Gastroesophageal sphincter (tissue), 4 donors: Measurements from ENCODE around the gene SHISA6. TPM values are rescaled to one million over a fixed set of nuclear protein-coding genes. Genes with fewer than 3 reads are reported as not detected.

Source experiments
- ATAC-seq: fragments of 150-250 bp; one replicate; pipeline ENCODE4 v1.9.1; 2016; ENCODE audit warnings: mild to moderate bottlenecking, moderate library complexity
- H3K27ac ChIP-seq, 4 donors: fragments of 200-600 bp; sonication (generic) in 3 of 4; 1 replicate in 3 of 4; 2 replicates in 1 of 4; pipeline ENCODE4 v1.5.1; 2016 to 2019
- H3K27me3 ChIP-seq: fragments of 200-600 bp; sonication (generic); one replicate; pipeline ENCODE4 v1.5.1; 2019
- H3K36me3 ChIP-seq, 2 donors: fragments of 200-600 bp; sonication (generic); one replicate each; pipeline ENCODE4 v1.5.1; 2019; ENCODE audit warnings: control low read depth in 1 of 2
- H3K4me1 ChIP-seq, 3 donors: fragments of 200-600 bp; sonication (generic); 1 replicate in 2 of 3; 2 replicates in 1 of 3; pipeline ENCODE4 v1.5.1; 2016 to 2019; ENCODE audit warnings: control low read depth in 2 of 3
- H3K4me3 ChIP-seq, 2 donors: fragments of 200-600 bp; sonication (generic); one replicate each; pipeline ENCODE4 v1.5.1; 2019; ENCODE audit warnings: mild to moderate bottlenecking in 1 of 2, moderate library complexity in 1 of 2
- H3K9me3 ChIP-seq, 3 donors: fragments of 200-600 bp; sonication (generic); one replicate each; pipeline ENCODE4 v1.5.1; 2017 to 2019; ENCODE audit warnings: control low read depth in 2 of 3
- EP300 ChIP-seq: sonication (generic); formaldehyde crosslinking; IDR thresholded peaks from one replicate; pipeline ENCODE4 v1.6.1; 2017; ENCODE audit warnings: antibody characterized with exemption, mild to moderate bottlenecking
- POLR2A ChIP-seq, 2 donors: fragments of 450-650 bp; IDR thresholded peaks; one replicate each; pipeline ENCODE4 v1.6.1; 2017; ENCODE audit warnings: antibody characterized with exemption in 2 of 2, mild to moderate bottlenecking in 2 of 2, moderate library complexity in 1 of 2
- POLR2AphosphoS5 ChIP-seq: sonication (generic); formaldehyde crosslinking; IDR thresholded peaks from one replicate; pipeline ENCODE4 v1.6.1; 2017; ENCODE audit warnings: antibody characterized with exemption
- WGBS, 2 donors: methylation state at CpG; one replicate each; pipeline ENCODE4 v1.1.5; 2018; ENCODE audit warnings: low coverage in 1 of 2; 5-methylcytosine and 5-hydroxymethylcytosine counted together
- total RNA-seq, 4 donors: library from RNA; depleted of rRNA; stranded (reverse); fragments of >200 nt; gene quantifications; one replicate each; pipeline ENCODE4 v1.1.0, GENCODE V29; 2016
- TF ChIP-seq, protein P1 (sequence below), 4 experiments: fragments of 200-600 bp in 2 of 4; fragments of 450-650 bp in 2 of 4; sonication (generic) in 1 of 4; IDR thresholded peaks; one replicate each; pipeline ENCODE4 v1.5.1; 2017 to 2019; ENCODE audit warnings: antibody characterized with exemption in 4 of 4, mild to moderate bottlenecking in 2 of 4, moderate library complexity in 2 of 4

The SHISA6 gene
- total RNA-seq, 4 donors from 2014 or later, result 0.31 to 1.5 (median 0.90) TPM

DNA sequence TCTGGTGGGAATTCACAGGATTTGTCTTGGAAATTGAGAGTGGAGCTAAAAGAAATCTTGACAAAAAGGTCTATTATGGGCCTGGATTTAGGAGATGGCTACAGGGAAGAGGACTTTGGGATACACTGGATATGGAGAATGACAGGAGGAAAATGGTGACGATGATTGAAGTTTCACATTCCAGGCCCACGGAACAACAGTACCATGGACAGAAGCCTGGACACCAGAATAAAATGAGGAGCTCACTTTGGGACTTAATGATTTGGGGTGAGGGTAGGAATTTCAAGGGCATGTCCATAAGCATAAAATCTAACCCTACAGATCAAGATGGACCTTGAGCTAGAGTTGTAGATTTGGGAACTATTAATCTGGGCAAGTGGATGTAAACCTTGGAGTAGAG lies 309.4 kb downstream of the SHISA6 start:
- H3K4me1 ChIP-seq, result no peaks in the 10 kb centered on the region
- ATAC-seq, result no peak
- no peak overlapping the region for H3K4me3 ChIP-seq
- no peaks in the 10 kb centered on the region for H3K36me3 ChIP-seq
- TF ChIP-seq POLR2AphosphoS5, result no peak
- no peak for TF ChIP-seq EP300
- TF ChIP-seq, protein P1, sequence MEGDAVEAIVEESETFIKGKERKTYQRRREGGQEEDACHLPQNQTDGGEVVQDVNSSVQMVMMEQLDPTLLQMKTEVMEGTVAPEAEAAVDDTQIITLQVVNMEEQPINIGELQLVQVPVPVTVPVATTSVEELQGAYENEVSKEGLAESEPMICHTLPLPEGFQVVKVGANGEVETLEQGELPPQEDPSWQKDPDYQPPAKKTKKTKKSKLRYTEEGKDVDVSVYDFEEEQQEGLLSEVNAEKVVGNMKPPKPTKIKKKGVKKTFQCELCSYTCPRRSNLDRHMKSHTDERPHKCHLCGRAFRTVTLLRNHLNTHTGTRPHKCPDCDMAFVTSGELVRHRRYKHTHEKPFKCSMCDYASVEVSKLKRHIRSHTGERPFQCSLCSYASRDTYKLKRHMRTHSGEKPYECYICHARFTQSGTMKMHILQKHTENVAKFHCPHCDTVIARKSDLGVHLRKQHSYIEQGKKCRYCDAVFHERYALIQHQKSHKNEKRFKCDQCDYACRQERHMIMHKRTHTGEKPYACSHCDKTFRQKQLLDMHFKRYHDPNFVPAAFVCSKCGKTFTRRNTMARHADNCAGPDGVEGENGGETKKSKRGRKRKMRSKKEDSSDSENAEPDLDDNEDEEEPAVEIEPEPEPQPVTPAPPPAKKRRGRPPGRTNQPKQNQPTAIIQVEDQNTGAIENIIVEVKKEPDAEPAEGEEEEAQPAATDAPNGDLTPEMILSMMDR (IDR thresholded peaks at IDR 0.05), result no peak
- TF ChIP-seq POLR2A (IDR thresholded peaks at IDR 0.05), result no peak
- 67 to 93% methylated on average over 1 to 2 of the region's 2 CpGs for WGBS, 2 donors
- no peaks in the 10 kb centered on the region for H3K27me3 ChIP-seq
- H3K27ac ChIP-seq, result no peak overlapping the region
- H3K9me3 ChIP-seq, result no peaks in the 10 kb centered on the region

DNA sequence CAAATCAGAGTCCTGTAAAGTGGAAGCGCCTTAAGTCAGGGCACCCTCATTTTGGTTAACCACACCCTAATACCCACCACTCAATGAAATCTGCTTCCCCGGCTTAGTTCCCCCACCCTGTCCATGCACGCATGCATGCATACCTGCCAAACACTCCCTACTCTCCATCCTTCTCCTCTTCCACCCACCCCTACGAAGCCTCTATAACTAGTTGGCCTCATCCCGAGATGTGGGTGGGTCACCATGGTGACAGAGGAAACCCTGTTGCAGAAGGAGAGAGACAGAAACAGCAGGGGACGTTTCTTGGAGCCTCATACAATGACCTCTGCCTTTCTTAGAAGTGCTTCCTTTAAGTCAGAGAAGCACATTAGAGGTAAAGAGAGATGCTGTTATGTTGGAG lies 310.4 kb downstream of the SHISA6 start:
- no peak for ATAC-seq
- no peaks in the 10 kb centered on the region for H3K9me3 ChIP-seq
- no peak overlapping the region for H3K4me3 ChIP-seq
- no peaks in the 10 kb centered on the region for H3K36me3 ChIP-seq
- 42 to 72% methylated on average over 3 to 5 of the region's 6 CpGs for WGBS, 2 donors
- TF ChIP-seq EP300, result no peak
- H3K27me3 ChIP-seq, result no peaks in the 10 kb centered on the region
- H3K4me1 ChIP-seq, result no peaks in the 10 kb centered on the region
- H3K27ac ChIP-seq, result no peak overlapping the region

DNA sequence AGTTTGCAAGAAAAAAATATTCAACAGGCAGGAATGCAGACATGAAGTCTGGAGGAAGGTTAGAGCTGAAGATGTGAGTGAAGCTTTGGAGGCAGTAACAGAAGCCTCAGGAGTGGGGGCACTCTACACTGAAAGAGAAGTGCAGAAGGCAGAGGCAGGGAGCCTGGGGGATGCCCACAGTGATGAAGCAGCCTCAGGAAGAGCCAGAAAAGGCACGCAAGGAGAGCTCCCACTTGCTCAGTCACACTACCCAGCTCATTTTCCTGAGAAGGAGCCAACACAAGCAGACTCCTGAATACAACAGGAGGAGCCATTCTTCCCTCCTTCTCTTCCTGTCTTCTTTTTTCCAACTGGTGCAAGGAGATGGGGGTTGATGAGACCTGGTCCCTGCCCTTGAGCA lies 312.1 kb downstream of the SHISA6 start:
- Histone ChIP-seq H3K4me1 (no peaks in the 10 kb centered on the region), H3K9me3 (no peaks in the 10 kb centered on the region), H3K27ac (no peak overlapping the region), H3K4me3 (no peak overlapping the region), H3K36me3 (no peaks in the 10 kb centered on the region), H3K27me3 (peaks cover 6% of the 10 kb centered on the region)
- WGBS, 2 donors, result 82 to 100% methylated on average over 1 of the region's 1 CpG
- TF ChIP-seq POLR2A (IDR thresholded peaks at IDR 0.05) (no peak), EP300 (no peak), POLR2AphosphoS5 (no peak)
- TF ChIP-seq, protein P1 (IDR thresholded peaks at IDR 0.05), result no peak
- no peak for ATAC-seq

DNA sequence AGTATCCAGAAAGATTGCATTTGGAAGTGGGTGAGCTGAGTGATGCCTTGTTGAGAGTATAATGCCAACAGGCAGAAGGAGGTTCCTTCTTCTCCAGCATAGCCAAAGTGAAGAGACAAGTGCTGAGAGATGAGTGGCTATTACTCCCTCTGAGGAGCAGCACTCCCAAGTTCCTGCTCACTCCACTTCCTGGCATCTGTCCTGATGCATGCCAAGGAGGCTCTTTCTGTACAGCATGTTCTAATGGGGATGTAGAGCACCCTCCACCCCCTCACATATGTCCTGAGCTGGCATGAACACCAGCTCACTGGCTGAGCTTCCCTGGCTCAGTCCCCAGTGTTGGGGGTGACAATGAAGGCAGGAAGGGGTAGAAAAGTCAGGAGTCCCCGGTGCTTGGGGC lies 313.0 kb downstream of the SHISA6 start:
- Histone ChIP-seq H3K36me3 (no peaks in the 10 kb centered on the region), H3K27ac (no peak overlapping the region), H3K27me3 (peaks cover 14% of the 10 kb centered on the region), H3K4me1 (no peaks in the 10 kb centered on the region), H3K9me3 (no peaks in the 10 kb centered on the region), H3K4me3 (no peak overlapping the region)
- no peak for ATAC-seq
- no peak for TF ChIP-seq POLR2AphosphoS5
- TF ChIP-seq EP300, result no peak
- TF ChIP-seq, protein P1 (IDR thresholded peaks at IDR 0.05), result no peak
- TF ChIP-seq POLR2A (IDR thresholded peaks at IDR 0.05), result no peak
- 40% methylated on average over 1 of the region's 1 CpG; no CpG with 5 or more reads in 1 of the 2 donors for WGBS, 2 donors

DNA sequence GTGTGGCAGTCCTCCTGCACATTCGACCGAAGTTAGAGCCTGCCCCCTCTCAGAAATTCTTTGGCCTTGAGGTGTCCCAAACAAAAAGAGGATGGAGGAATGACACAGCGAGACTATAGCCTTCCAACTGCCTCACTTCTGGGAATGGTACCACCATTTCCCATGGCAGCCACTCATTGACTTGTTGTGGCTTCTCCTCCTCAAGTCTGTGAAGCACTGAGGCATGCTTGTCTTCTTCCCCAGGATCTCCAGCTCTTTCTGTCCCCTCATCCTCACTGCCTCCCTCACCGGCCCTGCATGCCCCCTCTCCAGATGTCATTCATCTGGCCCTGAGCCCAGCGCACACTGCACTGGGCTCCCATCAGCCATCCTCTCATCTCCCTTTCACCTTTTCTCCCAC lies 313.5 kb downstream of the SHISA6 start:
- TF ChIP-seq EP300 (no peak), POLR2A (IDR thresholded peaks at IDR 0.05) (no peak), POLR2AphosphoS5 (no peak)
- TF ChIP-seq, protein P1 (IDR thresholded peaks at IDR 0.05), result no peak
- 71 to 94% methylated on average over 3 to 5 of the region's 5 CpGs for WGBS, 2 donors
- Histone ChIP-seq H3K9me3 (no peaks in the 10 kb centered on the region), H3K27me3 (peaks cover 17% of the 10 kb centered on the region), H3K4me1 (no peaks in the 10 kb centered on the region), H3K36me3 (no peaks in the 10 kb centered on the region), H3K27ac (no peak overlapping the region), H3K4me3 (no peak overlapping the region)
- no peak for ATAC-seq
